Measurements from ENCODE around the gene GPC6.

Gene GPC6

DNA sequence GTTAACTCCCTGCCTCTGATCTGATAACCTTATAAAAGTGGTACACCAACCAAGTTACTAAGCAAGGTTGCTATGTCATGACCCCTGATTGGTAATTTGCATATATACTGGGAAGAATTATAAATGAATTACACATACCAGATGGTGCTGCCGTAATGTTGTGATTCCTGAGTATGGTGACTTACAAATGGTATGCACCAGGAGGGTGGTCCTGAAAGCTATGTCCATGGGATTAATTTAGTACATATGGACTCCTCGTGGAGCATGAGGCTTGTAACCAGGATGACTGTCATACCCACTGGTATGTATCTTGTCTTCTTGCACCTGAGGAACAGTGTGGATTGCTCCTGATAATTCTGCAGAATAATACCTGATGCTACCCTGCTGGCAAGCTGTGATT lies 240.6 kb downstream of the GPC6 start:
- no peak for DNase-seq
- no peaks in the 10 kb centered on the region for H3K9me2 ChIP-seq (replicated peaks; ENCODE audit: insufficient read depth, low read length)
- no peaks in the 10 kb centered on the region for H3F3A ChIP-seq (ENCODE audit: insufficient read depth, low read length)
- no peak overlapping the region for H2AFZ ChIP-seq (ENCODE audit: low read length)
- no peaks in the 10 kb centered on the region for H3K36me3 ChIP-seq (replicated peaks; ENCODE audit: insufficient read depth, low read length)
- no peaks in the 10 kb centered on the region for H3K9me3 ChIP-seq (replicated peaks; ENCODE audit: insufficient read depth, low read length)
- no peak overlapping the region for H3K4me3 ChIP-seq (ENCODE audit: low read length)
- H4K20me1 ChIP-seq (ENCODE audit: insufficient read depth, low read length): no peaks in the 10 kb centered on the region
- no peak overlapping the region for H3K27ac ChIP-seq (ENCODE audit: low read length)
- H3K79me2 ChIP-seq (ENCODE audit: low read length): no peaks in the 10 kb centered on the region
- H3K4me1 ChIP-seq (ENCODE audit: low read length): no peaks in the 10 kb centered on the region
- H3K9ac ChIP-seq (ENCODE audit: low read length): no peak overlapping the region
- no peaks in the 10 kb centered on the region for H3K27me3 ChIP-seq (replicated peaks; ENCODE audit: insufficient read depth, low read length)
- TF ChIP-seq EZH2phosphoT487 (IDR thresholded peaks at IDR 0.05; ENCODE audit: low read length): no peak
- TF ChIP-seq, protein P1, sequence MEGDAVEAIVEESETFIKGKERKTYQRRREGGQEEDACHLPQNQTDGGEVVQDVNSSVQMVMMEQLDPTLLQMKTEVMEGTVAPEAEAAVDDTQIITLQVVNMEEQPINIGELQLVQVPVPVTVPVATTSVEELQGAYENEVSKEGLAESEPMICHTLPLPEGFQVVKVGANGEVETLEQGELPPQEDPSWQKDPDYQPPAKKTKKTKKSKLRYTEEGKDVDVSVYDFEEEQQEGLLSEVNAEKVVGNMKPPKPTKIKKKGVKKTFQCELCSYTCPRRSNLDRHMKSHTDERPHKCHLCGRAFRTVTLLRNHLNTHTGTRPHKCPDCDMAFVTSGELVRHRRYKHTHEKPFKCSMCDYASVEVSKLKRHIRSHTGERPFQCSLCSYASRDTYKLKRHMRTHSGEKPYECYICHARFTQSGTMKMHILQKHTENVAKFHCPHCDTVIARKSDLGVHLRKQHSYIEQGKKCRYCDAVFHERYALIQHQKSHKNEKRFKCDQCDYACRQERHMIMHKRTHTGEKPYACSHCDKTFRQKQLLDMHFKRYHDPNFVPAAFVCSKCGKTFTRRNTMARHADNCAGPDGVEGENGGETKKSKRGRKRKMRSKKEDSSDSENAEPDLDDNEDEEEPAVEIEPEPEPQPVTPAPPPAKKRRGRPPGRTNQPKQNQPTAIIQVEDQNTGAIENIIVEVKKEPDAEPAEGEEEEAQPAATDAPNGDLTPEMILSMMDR (IDR thresholded peaks at IDR 0.05; ENCODE audit: low read length): no peak
- no peak for TF ChIP-seq EZH2 (optimal IDR thresholded peaks at IDR 0.05; ENCODE audit: low read depth, low read length)
- H3K4me2 ChIP-seq (ENCODE audit: low read depth, low read length): no peak overlapping the region

DNA sequence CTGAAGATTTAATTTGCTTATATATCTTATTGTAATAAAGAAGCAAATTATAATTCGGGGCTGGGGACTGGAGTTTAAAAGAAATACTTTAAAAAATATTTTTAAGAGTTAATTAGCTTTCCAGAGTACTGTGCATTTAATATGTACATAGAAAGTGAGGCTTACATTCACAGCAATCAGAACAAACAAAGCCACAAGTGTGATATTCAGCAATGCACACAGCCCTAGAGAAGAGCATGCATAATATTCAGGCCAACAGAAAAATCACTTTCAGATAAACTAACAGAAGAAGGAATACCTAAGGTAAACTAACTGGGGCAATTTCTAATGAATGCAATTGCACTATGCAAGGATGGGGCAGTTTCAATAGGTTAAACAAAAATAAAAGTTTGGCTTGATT lies 241.8 kb downstream of the GPC6 start:
- no peak overlapping the region for H3K9ac ChIP-seq (ENCODE audit: low read length)
- no peak overlapping the region for H2AFZ ChIP-seq (ENCODE audit: low read length)
- no peaks in the 10 kb centered on the region for H4K20me1 ChIP-seq (ENCODE audit: insufficient read depth, low read length)
- no peaks in the 10 kb centered on the region for H3K79me2 ChIP-seq (ENCODE audit: low read length)
- no peaks in the 10 kb centered on the region for H3K9me2 ChIP-seq (replicated peaks; ENCODE audit: insufficient read depth, low read length)
- H3K27me3 ChIP-seq (replicated peaks; ENCODE audit: insufficient read depth, low read length): no peaks in the 10 kb centered on the region
- no peak for TF ChIP-seq EZH2phosphoT487 (IDR thresholded peaks at IDR 0.05; ENCODE audit: low read length)
- TF ChIP-seq, protein P1 (IDR thresholded peaks at IDR 0.05; ENCODE audit: low read length): no peak
- TF ChIP-seq EZH2 (optimal IDR thresholded peaks at IDR 0.05; ENCODE audit: low read depth, low read length): no peak
- H3K4me3 ChIP-seq (ENCODE audit: low read length): no peak overlapping the region
- no peaks in the 10 kb centered on the region for H3K36me3 ChIP-seq (replicated peaks; ENCODE audit: insufficient read depth, low read length)
- H3F3A ChIP-seq (ENCODE audit: insufficient read depth, low read length): no peaks in the 10 kb centered on the region
- H3K4me2 ChIP-seq (ENCODE audit: low read depth, low read length): no peak overlapping the region
- no peak overlapping the region for H3K27ac ChIP-seq (ENCODE audit: low read length)
- H3K4me1 ChIP-seq (ENCODE audit: low read length): no peaks in the 10 kb centered on the region
- H3K9me3 ChIP-seq (replicated peaks; ENCODE audit: insufficient read depth, low read length): no peaks in the 10 kb centered on the region
- DNase-seq: no peak

DNA sequence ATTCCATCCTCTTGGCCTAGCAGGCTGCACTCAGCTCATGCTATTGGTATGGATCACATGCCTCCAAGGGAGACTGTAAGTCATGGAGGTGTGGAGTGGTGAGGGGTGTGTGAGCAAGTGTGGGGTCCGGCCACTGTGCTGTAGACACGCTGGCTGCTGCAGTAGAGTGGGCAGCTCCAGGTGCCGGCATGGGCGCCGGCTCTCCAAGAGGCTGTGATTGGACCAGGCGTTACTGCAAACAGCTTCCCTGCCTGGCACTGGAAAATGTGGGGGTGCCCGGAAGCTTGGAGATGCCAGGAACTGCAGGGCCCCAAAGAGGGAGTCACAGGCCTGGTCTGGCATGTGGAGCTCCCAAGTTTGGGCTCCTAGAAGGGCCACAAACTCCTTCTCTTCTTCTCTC lies 245.7 kb downstream of the GPC6 start:
- Histone ChIP-seq H3K4me3 (ENCODE audit: low read length) (no peak overlapping the region), H3K9me2 (replicated peaks; ENCODE audit: insufficient read depth, low read length) (no peaks in the 10 kb centered on the region), H3K9ac (ENCODE audit: low read length) (no peak overlapping the region), H3K79me2 (ENCODE audit: low read length) (no peaks in the 10 kb centered on the region), H3K36me3 (replicated peaks; ENCODE audit: insufficient read depth, low read length) (no peaks in the 10 kb centered on the region), H3K27me3 (replicated peaks; ENCODE audit: insufficient read depth, low read length) (no peaks in the 10 kb centered on the region), H2AFZ (ENCODE audit: low read length) (no peak overlapping the region), H4K20me1 (ENCODE audit: insufficient read depth, low read length) (no peaks in the 10 kb centered on the region), H3K4me2 (ENCODE audit: low read depth, low read length) (no peak overlapping the region), H3F3A (ENCODE audit: insufficient read depth, low read length) (no peaks in the 10 kb centered on the region), H3K9me3 (replicated peaks; ENCODE audit: insufficient read depth, low read length) (no peaks in the 10 kb centered on the region), H3K27ac (ENCODE audit: low read length) (no peak overlapping the region), H3K4me1 (ENCODE audit: low read length) (no peaks in the 10 kb centered on the region)
- TF ChIP-seq EZH2phosphoT487 (IDR thresholded peaks at IDR 0.05; ENCODE audit: low read length) (no peak), EZH2 (optimal IDR thresholded peaks at IDR 0.05; ENCODE audit: low read depth, low read length) (no peak)
- TF ChIP-seq, protein P1 (IDR thresholded peaks at IDR 0.05; ENCODE audit: low read length): no peak
- no peak for DNase-seq
